Measurements from ENCODE around the gene GRPEL1. TPM values are rescaled to one million over a fixed set of nuclear protein-coding genes. Genes with fewer than 3 reads are reported as not detected.
"Not testable (repeated sequence)": the region's sequence is repeated elsewhere in the genome, so short reads cannot be mapped to it uniquely, and the experiment has no call there.

GRPEL1 gene
- total and polyA plus RNA-seq, 2 experiments from 2014 or later = 27.4 to 112 TPM

DNA sequence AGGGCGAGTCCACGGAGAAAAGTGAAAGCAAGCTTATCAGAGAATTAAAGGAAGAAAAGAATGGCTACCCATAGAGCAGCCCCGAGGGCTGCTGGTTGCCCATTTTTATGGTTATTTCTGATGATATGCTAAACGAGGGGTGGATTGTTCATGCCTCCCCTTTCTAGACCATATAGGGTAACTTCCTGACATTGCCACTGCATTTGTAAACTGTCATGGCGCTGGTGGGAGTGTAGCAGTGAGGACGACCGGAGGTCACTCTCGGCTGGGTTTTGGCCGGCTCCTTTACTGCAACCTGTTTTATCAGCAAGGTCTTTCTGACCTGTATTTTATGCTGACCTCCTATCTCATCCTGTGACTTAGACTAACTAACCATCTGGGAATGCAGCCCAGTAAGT, 16.7 kb upstream of the GRPEL1 start:
- not testable (repeated sequence) for H3K79me2 ChIP-seq (replicated peaks; ENCODE audit: insufficient read depth); H3K4me1 Mint-ChIP-seq; DNase-seq (ENCODE audit: low spot score); H3K4me1 ChIP-seq (ENCODE audit: insufficient read depth); H3K27ac ChIP-seq (ENCODE audit: low read depth); H3K36me3 Mint-ChIP-seq (ENCODE audit: low read depth); H3K9me2 ChIP-seq (ENCODE audit: insufficient read depth); H3F3A ChIP-seq (replicated peaks; ENCODE audit: low read depth); H3K36me3 ChIP-seq (ENCODE audit: insufficient read depth); H3K4me3 Mint-ChIP-seq; H4K20me1 ChIP-seq (replicated peaks; ENCODE audit: insufficient read depth); ATAC-seq; H3K27ac Mint-ChIP-seq
- H3K9me3 Mint-ChIP-seq = peaks cover 35% of the 10 kb centered on the region
- Histone ChIP-seq H3K27me3 (ENCODE audit: insufficient read depth) (peaks cover 68% of the 10 kb centered on the region), H3K4me2 (peak overlapping the region; percentile 65; the same call in 1 of the 2 replicates), H3K4me3 (peak overlapping the region; percentile 17; the same call in 1 of the 2 replicates), H2AFZ (0 out of 2 replicates have a peak overlapping the region, but pooled peaks have one; percentile 43)
- H3K27me3 Mint-ChIP-seq (ENCODE audit: insufficient read depth, low read depth, poor library complexity) = peaks cover 46% of the 10 kb centered on the region

DNA sequence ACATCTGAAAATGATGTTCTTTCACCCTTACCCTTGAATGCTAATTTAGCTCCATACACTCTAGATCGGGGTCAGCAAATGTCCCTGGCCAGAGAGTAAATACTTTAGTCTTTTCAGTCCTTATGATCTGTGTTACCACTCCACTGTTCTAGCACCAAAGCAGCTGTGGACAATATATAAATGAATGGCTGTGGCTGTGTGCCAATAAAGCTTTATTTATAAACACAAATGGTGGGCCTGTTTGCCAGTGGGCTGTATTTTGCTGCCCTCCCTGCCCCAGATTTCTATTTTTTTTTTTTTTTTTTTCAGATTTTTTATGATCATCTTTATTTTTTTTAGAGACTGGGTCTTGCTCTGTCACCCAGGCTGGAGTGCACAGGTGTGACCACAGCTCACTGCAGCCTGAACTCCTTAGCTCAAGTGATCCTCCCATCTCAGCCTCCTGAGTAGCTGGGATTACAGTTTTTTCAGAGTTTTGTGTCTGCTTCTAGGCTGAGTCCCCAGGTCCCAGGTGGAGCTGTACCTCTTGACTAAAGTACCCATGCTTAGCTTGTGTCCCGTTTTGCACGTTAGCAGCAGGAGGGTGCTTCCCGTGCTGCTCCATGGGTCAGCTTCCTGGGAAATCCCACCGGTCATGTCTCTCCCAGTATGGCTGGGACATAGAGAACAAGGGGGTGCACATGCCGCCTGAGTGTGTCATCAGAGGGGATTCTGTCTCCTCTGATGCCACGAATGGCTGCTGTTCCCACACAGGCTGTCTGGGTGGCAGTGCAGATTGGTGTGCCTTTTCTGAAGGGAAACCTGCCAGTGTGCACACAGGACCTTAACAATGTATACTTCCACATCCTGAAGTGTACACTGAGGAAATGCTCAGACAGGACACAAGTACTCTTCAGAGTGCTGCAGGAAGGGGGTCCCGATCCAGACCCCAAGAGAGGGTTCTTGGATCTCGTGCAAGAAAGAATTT, 16.0 kb upstream of the GRPEL1 start:
- Histone ChIP-seq H3K4me2 (peak overlapping the region; percentile 65; the same call in 1 of the 2 replicates), H3K36me3 (ENCODE audit: insufficient read depth) (no peaks in the 10 kb centered on the region), H2AFZ (0 out of 2 replicates have a peak overlapping the region, but pooled peaks have one; percentile 43), H3K4me3 (peak overlapping the region; percentile 17; the same call in 1 of the 2 replicates), H3K4me1 (ENCODE audit: insufficient read depth) (peaks cover 6% of the 10 kb centered on the region; the same call in 1 of the 2 replicates), H3F3A (replicated peaks; ENCODE audit: low read depth) (no peaks in the 10 kb centered on the region), H3K79me2 (replicated peaks; ENCODE audit: insufficient read depth) (no peaks in the 10 kb centered on the region), H3K27ac (ENCODE audit: low read depth) (no peak overlapping the region), H3K9me2 (ENCODE audit: insufficient read depth) (no peaks in the 10 kb centered on the region), H3K27me3 (ENCODE audit: insufficient read depth) (peaks cover 61% of the 10 kb centered on the region), H4K20me1 (replicated peaks; ENCODE audit: insufficient read depth) (no peaks in the 10 kb centered on the region)
- Mint-ChIP-seq H3K4me3 (no peak overlapping the region), H3K4me1 (peaks cover 5% of the 10 kb centered on the region), H3K27ac (no peak overlapping the region), H3K9me3 (peaks cover 35% of the 10 kb centered on the region), H3K36me3 (ENCODE audit: low read depth) (no peaks in the 10 kb centered on the region; the same call in 2 of the 3 replicates), H3K27me3 (ENCODE audit: insufficient read depth, low read depth, poor library complexity) (peaks cover 39% of the 10 kb centered on the region)
- DNase-seq (ENCODE audit: low spot score) = no peak
- no peak for ATAC-seq
- TF ChIP-seq EZH2phosphoT487 (IDR thresholded peaks at IDR 0.05; ENCODE audit: unreplicated experiment) = no peak
- no peak for TF ChIP-seq REST (IDR thresholded peaks at IDR 0.05; ENCODE audit: unreplicated experiment)
- TF ChIP-seq POLR2AphosphoS5 (IDR thresholded peaks at IDR 0.05; ENCODE audit: low read depth) = no peak
- TF ChIP-seq, protein P1, sequence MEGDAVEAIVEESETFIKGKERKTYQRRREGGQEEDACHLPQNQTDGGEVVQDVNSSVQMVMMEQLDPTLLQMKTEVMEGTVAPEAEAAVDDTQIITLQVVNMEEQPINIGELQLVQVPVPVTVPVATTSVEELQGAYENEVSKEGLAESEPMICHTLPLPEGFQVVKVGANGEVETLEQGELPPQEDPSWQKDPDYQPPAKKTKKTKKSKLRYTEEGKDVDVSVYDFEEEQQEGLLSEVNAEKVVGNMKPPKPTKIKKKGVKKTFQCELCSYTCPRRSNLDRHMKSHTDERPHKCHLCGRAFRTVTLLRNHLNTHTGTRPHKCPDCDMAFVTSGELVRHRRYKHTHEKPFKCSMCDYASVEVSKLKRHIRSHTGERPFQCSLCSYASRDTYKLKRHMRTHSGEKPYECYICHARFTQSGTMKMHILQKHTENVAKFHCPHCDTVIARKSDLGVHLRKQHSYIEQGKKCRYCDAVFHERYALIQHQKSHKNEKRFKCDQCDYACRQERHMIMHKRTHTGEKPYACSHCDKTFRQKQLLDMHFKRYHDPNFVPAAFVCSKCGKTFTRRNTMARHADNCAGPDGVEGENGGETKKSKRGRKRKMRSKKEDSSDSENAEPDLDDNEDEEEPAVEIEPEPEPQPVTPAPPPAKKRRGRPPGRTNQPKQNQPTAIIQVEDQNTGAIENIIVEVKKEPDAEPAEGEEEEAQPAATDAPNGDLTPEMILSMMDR (conservative IDR thresholded peaks at IDR 0.05; ENCODE audit: low read depth in 2 of 2) = no peak
- TF ChIP-seq ZNF331 (CRISPR knock-in tag; IDR thresholded peaks at IDR 0.05; ENCODE audit: low read depth) = no peak
- no peak for TF ChIP-seq ZNF114 (CRISPR knock-in tag; IDR thresholded peaks at IDR 0.05)
- TF ChIP-seq CREB1 (CRISPR knock-in tag; IDR thresholded peaks at IDR 0.05; ENCODE audit: low read depth) = no peak
- TF ChIP-seq NANOG (IDR thresholded peaks at IDR 0.05; ENCODE audit: borderline replicate concordance) = no peak
- TF ChIP-seq, protein P2, sequence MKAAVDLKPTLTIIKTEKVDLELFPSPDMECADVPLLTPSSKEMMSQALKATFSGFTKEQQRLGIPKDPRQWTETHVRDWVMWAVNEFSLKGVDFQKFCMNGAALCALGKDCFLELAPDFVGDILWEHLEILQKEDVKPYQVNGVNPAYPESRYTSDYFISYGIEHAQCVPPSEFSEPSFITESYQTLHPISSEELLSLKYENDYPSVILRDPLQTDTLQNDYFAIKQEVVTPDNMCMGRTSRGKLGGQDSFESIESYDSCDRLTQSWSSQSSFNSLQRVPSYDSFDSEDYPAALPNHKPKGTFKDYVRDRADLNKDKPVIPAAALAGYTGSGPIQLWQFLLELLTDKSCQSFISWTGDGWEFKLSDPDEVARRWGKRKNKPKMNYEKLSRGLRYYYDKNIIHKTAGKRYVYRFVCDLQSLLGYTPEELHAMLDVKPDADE (IDR thresholded peaks at IDR 0.05) = no peak
- no peak for TF ChIP-seq STAT1 (IDR thresholded peaks at IDR 0.05; ENCODE audit: unreplicated experiment)
- TF ChIP-seq JUNB (IDR thresholded peaks at IDR 0.05; ENCODE audit: unreplicated experiment) = no peak
